Stimulated activated CD8-positive, alpha-beta memory T cell treated with anti-CD3 and anti-CD28 coated beads, Interleukin-15, amount 100 ng/mL, for 4 hours (primary cell): Measurements from ENCODE around the gene KIAA0930.
A peak's percentile ranks its signal among the peaks of the same experiment; 100 is the strongest.
"Not testable (repeated sequence)": the region's sequence is repeated elsewhere in the genome, so short reads cannot be mapped to it uniquely, and the experiment has no call there.

Experiments
- DNase-seq, 2 donors: peaks; one replicate each; pipeline ENCODE4 v3.0.0-alpha.2; 2020; ENCODE audit warnings: low read depth in 2 of 2

KIAA0930 gene

DNA sequence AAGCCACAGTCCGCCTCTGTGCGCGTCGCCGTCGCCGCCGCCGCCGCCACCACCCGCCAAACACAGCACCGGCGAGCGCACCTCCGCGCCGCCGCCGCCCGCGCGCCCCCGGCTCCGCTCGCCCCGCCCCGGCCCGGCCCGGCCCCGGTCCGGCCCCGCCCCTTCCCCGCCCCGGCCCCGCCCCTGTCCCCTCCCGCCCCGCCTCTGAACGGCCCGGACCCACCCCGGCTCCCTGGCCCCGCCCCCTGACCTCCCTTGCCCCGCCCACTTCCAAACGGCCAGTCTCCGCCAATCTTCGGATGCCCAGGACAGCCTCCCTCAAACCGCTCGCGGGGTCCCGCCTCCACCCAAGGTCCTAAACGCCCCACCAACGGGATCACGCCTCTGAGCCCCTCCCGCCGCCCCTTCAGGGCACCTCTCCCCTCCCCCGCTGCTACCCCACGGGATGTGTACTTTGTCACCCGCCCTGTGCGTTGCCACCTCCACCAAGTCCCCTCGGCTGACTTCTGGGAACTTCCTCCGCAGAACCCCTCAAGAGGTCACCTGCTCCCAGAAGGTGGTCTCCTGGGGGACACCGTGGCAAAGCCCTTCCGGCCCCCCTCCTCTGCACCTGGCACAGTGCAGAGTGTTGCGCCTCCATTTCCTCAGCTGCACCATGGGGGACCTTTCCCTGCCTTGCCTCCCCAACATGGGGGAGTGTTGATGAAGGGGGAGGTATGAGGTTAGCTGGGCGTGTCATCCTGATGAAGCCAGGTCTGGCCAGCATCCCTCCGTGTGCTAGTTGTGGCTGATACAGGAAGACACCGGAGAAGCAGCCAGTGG is at the start of gene KIAA0930:
Gene KIAA0930 (minus strand): TSS at position 85 of the 822 bp plus-strand sequence. CDS start 191 bp downstream, outside the sequence.
- DNase-seq = peak; percentile 67 to 69

GRCh38 chr22:45286854-45287551 is 46.3 kb upstream of the KIAA0930 start:
- no peak for DNase-seq

- no peak for DNase-seq
Observed at GRCh38 chr22:45285263-45286058, 44.8 kb upstream of the KIAA0930 start.

GRCh38 chr22:45284705-45285262 is 44.1 kb upstream of the KIAA0930 start, which contains the start of gene UPK3A:
UPK3A (plus strand) TSS chr22:45284949; CDS start chr22:45285014, 65 bp downstream.
- peak in 1 of 2 donors; percentile 37 for DNase-seq

- DNase-seq = no peak
Observed at GRCh38 chr22:45281010-45281409, 40.3 kb upstream of the KIAA0930 start.

DNA sequence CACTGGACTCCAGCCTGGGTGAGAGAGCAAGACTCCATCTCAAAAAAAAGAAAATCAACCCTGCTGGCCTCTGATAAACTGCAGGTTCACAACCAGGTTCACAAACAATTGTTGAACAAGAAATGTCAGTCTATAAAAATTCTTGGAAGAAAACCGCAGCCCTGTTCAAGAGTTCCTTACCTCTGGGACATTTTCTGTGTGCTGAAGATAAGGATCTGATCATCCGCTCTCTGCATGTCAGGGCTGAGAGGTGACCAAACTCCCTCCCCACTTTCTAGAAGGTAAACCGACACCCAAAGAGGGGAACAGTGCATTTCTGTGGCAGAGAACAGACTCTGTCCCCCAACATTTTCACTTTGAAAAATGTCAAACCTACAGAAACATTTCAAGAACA is 39.9 kb upstream of the KIAA0930 start:
- no peak for DNase-seq

GRCh38 chr22:45278125-45278524 is 37.4 kb upstream of the KIAA0930 start:
- no peak for DNase-seq

- DNase-seq = not testable (repeated sequence)
Observed at GRCh38 chr22:45277720-45278119, 37.0 kb upstream of the KIAA0930 start.

- no peak for DNase-seq
Observed at GRCh38 chr22:45276507-45277105, 35.9 kb upstream of the KIAA0930 start.

- no peak for DNase-seq
Observed at GRCh38 chr22:45273452-45274075, 32.9 kb upstream of the KIAA0930 start.

DNA sequence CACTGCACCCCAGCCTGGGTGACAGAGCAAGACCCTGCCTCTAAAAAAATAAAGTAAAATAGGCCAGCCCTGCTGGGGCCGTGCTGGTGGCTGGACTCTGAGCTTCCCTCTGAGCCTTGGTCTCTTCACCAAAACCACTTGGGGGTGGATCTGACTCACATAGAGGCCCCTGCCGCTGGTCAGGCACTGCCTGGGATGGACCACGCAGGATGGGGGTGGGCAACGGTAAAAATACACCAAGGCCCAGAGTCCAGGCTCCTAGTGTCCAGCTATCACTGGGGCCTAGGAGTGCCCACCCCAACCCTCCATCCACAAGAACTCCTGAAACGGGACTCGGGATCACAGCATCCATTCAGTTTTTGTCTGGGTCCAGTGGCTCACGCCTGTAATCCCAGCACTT is 31.8 kb upstream of the KIAA0930 start:
- no peak for DNase-seq

GRCh38 chr22:45271667-45272201 is 31.0 kb upstream of the KIAA0930 start:
- no peak for DNase-seq

DNA sequence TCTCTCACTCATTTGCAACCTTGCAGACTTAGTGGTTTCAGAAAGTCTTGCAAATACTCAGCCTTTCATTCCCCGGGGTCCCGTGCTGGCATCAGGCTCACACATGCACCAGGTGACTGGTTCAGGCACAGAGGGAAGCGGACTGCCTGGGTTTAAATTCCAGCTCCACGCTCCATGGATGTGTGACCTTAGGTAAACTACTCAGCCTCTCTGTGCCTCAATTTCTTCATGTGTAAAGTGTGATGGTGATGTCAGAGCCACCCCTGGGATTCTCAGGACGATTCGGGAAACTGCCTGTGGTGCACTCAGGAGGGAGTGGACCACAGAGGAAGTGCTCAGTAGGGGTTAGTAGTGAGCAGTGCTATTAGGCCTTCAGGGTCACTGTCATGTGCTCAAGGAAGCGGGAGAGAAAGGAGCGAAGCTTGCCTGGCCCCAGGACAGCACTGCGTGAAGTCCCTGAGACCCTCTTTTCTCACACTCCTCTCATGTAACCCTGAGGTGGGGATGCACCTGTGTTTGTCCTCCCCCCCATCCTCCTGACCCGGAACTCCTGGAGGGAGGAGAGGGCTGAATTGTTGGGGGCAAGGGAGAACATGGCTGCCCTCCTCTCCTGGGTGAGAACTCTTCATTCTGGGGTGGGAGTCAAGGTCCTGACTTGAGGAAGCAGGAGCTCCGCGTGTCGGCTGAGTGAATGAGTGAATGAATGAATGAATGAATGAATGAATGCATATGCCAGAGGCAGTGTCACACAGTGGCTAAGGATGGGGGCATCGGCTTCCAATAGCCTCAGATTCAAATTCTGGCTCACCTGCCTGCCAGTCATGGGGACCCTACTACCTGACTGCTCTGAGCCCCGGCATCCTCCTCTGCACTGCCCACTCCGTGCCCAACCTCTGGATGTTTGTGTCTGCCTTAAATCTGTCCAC is 29.7 kb upstream of the KIAA0930 start:
- no peak for DNase-seq

DNA sequence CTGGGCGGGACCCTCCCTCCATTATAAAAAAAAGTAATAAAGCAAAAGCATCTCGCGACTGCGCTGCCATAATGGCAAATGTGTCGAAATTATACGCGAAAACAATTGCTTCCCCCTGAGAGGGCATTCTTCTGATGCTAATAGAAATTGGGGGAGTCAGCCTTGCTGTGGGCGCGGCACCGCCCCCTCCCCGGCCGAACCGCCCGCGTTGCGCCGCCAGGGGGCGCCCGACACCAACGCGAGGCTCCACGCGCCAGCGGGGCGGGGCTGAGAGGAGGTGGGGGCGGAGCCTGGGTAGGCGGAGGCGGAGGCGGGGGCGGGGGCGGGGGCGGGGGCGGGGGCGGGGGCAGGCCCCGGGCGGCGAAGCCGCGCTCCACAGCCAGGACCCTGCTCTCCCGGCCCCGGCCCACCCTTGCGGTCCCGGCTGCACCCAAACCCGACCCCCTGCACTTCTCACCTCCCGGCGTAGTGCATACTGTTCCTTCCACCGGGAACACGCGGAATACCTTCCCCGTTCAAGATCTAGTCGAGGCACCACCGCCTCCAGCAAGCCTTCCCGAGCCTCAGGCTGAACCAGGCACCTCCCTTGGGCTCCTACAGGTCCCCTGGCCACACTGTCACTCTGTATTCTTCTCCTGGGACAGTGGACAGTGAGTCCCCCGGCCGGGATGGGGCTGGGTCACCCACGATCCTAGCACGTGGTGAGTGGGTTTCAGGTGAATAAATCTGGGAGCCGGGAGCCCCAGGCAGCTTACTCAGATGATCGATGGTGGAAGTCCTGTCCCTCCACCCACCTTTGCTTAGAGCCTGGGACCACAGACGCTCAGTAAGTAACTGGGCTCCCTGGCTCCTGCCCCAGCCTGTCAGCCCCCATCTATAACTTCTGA is 28.5 kb upstream of the KIAA0930 start:
- DNase-seq = peak; percentile 65 to 74

DNA sequence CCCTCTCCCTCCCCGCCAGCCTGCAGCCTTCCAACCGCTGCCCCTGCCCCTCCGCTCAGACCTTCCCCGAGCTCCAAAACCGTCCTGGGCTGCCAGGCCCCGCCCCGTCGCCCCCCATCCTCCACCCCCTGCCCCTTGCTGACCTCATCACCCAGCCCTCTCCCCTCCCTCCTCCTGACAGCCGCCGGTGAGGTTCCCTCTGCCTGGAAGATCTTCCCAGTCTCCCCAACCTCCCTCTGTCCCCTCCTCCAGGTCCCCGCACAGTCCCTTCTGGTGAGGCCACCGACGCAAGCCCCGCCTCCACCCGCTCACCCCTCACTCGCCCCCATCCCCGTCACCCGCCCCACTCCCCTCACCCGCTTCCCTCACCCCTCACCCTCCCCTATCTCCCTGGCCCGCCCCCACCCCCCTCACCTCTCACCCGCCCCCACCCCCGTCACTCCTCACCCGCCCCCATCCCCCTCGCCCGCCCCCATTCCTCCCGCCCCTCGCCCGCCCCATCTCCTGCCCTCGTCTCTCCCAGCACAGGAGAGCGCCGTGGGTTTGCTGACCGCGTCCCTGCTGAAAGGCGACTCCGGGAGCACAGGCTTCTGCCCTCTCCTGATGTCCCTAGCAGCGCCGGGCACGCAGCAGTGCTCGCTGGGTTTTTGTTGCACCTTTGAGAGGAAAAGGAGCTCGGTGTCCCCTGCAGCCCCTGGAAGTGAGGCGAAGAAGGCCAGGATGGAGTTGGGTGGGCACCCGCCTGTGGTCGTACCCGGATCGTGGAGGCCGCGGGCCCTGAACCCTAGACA is 27.7 kb upstream of the KIAA0930 start:
- DNase-seq = no peak

DNA sequence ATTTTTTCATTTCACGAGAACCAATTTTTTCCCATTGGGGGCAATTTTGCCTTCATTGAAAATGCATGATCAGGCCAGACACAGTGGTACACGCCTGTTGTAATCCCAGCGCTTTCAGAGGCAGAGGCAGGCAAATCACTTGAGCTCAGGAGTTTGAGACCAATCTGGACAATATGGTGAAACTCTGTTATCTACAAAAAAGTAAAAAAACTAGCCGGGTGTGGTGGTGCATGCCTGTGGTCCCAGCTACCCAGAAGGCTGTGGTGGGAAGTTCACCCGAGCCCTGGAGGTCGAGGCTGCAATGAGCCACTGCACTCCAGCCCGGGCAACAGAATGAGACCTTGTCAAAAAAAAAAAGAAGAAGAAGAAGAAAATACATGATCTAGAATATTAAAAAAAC is 24.8 kb upstream of the KIAA0930 start:
- DNase-seq = no peak

DNA sequence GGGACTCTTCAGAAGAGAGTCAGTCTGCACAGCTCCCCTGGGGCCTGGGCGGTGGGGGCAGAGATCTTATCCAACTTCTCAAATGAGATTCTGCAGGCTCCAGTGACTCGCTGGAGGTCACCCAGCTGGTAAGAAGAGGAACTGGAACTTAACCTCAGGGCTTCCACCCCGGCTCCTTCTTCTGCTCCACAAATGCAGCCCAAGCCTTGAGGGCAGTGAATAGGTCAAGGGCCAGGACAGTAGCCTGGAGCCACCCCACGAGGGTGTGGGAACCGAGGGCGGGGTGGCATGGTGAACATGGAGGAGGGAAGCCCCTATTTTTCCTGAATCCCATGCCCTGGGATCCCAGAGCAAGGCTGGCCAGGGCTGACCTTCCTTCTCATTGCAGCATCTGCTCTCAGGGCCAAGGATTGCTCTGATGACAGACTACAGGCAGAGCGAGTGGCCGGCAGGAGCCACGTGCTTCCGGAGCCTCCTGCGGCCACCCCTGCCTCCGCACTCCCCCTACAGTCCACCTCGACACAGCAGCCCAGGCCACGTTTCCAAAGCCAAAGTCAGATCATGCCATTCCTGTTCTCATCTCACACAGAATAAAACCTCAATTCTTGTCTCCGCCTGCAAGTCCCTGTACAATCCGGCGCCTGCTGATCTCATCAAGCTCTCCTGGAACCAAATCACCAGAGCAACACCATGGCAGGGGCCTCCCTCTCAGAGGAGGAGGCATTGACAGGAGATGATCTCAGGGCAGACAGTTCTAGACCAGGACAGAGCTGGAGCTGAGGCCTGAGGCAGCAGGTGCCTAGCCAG is 23.0 kb upstream of the KIAA0930 start:
- no peak for DNase-seq
